Measurements from ENCODE around the gene PRB2. TPM values are rescaled to one million over a fixed set of nuclear protein-coding genes. Genes with fewer than 3 reads are reported as not detected.

Gene PRB2
- polyA plus RNA-seq, 1 donor from 2014 or later: not detected

- Histone ChIP-seq H3K9me2 (ENCODE audit: insufficient read depth, low read length) (no peaks in the 10 kb centered on the region), H4K20me1 (ENCODE audit: insufficient read depth) (no peaks in the 10 kb centered on the region), H3K4me3 (ENCODE audit: low read length) (no peak overlapping the region), H3K9ac (ENCODE audit: low read length) (no peak overlapping the region), H2AFZ (ENCODE audit: low read depth, low read length) (no peak overlapping the region), H3K36me3 (ENCODE audit: insufficient read depth, low read length) (no peaks in the 10 kb centered on the region), H3K79me2 (replicated peaks; ENCODE audit: insufficient read depth, low read length) (no peaks in the 10 kb centered on the region), H3K27ac (ENCODE audit: low read length) (no peak overlapping the region), H3K4me2 (ENCODE audit: low read length) (no peak overlapping the region), H3F3A (ENCODE audit: insufficient read depth, low read length, poor library complexity, severe bottlenecking) (no peaks in the 10 kb centered on the region), H3K27me3 (ENCODE audit: insufficient read depth, low read depth, low read length) (no peaks in the 10 kb centered on the region), H3K9me3 (ENCODE audit: low read length) (no peaks in the 10 kb centered on the region)
- TF ChIP-seq EP300 (conservative IDR thresholded peaks at IDR 0.05; ENCODE audit: poor library complexity, severe bottlenecking) (no peak), RAD21 (conservative IDR thresholded peaks at IDR 0.05) (no peak), TAF1 (IDR thresholded peaks at IDR 0.05; ENCODE audit: low read depth) (no peak), SMC3 (conservative IDR thresholded peaks at IDR 0.05; ENCODE audit: poor library complexity) (no peak), EZH2 (IDR thresholded peaks at IDR 0.05; ENCODE audit: borderline replicate concordance, insufficient read depth, low read length, poor library complexity, severe bottlenecking) (no peak), POLR2AphosphoS5 (IDR thresholded peaks at IDR 0.05) (no peak), REST (IDR thresholded peaks at IDR 0.05; ENCODE audit: borderline replicate concordance) (no peak), MXI1 (conservative IDR thresholded peaks at IDR 0.05; ENCODE audit: poor library complexity, severe bottlenecking) (no peak)
- TF ChIP-seq, protein P1, sequence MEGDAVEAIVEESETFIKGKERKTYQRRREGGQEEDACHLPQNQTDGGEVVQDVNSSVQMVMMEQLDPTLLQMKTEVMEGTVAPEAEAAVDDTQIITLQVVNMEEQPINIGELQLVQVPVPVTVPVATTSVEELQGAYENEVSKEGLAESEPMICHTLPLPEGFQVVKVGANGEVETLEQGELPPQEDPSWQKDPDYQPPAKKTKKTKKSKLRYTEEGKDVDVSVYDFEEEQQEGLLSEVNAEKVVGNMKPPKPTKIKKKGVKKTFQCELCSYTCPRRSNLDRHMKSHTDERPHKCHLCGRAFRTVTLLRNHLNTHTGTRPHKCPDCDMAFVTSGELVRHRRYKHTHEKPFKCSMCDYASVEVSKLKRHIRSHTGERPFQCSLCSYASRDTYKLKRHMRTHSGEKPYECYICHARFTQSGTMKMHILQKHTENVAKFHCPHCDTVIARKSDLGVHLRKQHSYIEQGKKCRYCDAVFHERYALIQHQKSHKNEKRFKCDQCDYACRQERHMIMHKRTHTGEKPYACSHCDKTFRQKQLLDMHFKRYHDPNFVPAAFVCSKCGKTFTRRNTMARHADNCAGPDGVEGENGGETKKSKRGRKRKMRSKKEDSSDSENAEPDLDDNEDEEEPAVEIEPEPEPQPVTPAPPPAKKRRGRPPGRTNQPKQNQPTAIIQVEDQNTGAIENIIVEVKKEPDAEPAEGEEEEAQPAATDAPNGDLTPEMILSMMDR (IDR thresholded peaks at IDR 0.05; ENCODE audit: poor library complexity, severe bottlenecking): no peak
These were observed 36.1 kb upstream of the PRB2 start for GRCh38 chr12:11431486-11431885.

DNA sequence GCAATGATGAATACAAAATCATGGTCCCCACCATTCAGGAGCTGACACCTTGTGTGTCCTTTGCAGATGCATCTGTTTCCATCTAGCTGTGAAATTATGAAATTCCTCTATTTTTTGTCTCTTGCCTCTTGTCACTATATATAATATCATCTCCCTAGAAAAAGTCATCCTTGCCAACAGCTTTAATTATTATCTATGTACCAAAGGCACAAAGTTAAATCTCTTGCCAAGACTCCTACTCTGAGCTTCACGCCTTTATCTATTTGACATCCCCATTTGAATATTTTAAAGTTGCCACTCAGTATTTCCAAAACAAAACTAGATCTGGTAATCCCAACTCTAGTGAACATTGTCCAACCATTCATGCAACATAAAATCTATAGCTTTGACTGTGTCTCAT lies 32.0 kb upstream of the PRB2 start:
- Histone ChIP-seq H2AFZ (ENCODE audit: low read depth, low read length) (no peak overlapping the region), H3K4me3 (ENCODE audit: low read length) (no peak overlapping the region), H4K20me1 (ENCODE audit: insufficient read depth) (no peaks in the 10 kb centered on the region), H3K79me2 (replicated peaks; ENCODE audit: insufficient read depth, low read length) (no peaks in the 10 kb centered on the region), H3K27me3 (ENCODE audit: insufficient read depth, low read depth, low read length) (no peaks in the 10 kb centered on the region), H3K27ac (ENCODE audit: low read length) (no peak overlapping the region), H3K9ac (ENCODE audit: low read length) (no peak overlapping the region), H3K36me3 (ENCODE audit: insufficient read depth, low read length) (no peaks in the 10 kb centered on the region), H3F3A (ENCODE audit: insufficient read depth, low read length, poor library complexity, severe bottlenecking) (no peaks in the 10 kb centered on the region), H3K9me2 (ENCODE audit: insufficient read depth, low read length) (no peaks in the 10 kb centered on the region), H3K4me2 (ENCODE audit: low read length) (no peak overlapping the region), H3K9me3 (ENCODE audit: low read length) (no peaks in the 10 kb centered on the region)
- TF ChIP-seq, protein P1 (IDR thresholded peaks at IDR 0.05; ENCODE audit: poor library complexity, severe bottlenecking): no peak
- TF ChIP-seq TAF1 (IDR thresholded peaks at IDR 0.05; ENCODE audit: low read depth): no peak
- TF ChIP-seq POLR2AphosphoS5 (IDR thresholded peaks at IDR 0.05): no peak
- TF ChIP-seq RAD21 (conservative IDR thresholded peaks at IDR 0.05): no peak
- TF ChIP-seq REST (IDR thresholded peaks at IDR 0.05; ENCODE audit: borderline replicate concordance): no peak
- no peak for TF ChIP-seq MXI1 (conservative IDR thresholded peaks at IDR 0.05; ENCODE audit: poor library complexity, severe bottlenecking)
- TF ChIP-seq EP300 (conservative IDR thresholded peaks at IDR 0.05; ENCODE audit: poor library complexity, severe bottlenecking): no peak
- no peak for TF ChIP-seq SMC3 (conservative IDR thresholded peaks at IDR 0.05; ENCODE audit: poor library complexity)
- no peak for TF ChIP-seq EZH2 (IDR thresholded peaks at IDR 0.05; ENCODE audit: borderline replicate concordance, insufficient read depth, low read length, poor library complexity, severe bottlenecking)
